Ovary (tissue), 9 donors: Measurements from ENCODE around the gene LRRC61. TPM values are rescaled to one million over a fixed set of nuclear protein-coding genes. Genes with fewer than 3 reads are reported as not detected.
A peak's percentile ranks its signal among the peaks of the same experiment; 100 is the strongest.
"Not testable (repeated sequence)": the region's sequence is repeated elsewhere in the genome, so short reads cannot be mapped to it uniquely, and the experiment has no call there.

Experiments used
- DNase-seq, 5 donors: peaks; one replicate each; pipeline ENCODE4 v3.0.0-alpha.2; 2019 to 2020
- H3K27ac ChIP-seq, 2 donors: fragments of 200-600 bp; one replicate each; pipeline versions ENCODE4 v1.5.1 to v1.8.0; 2019 to 2022
- H3K27me3 ChIP-seq: fragments of 200-600 bp; one replicate; pipeline ENCODE4 v1.8.0; 2022
- H3K36me3 ChIP-seq: fragments of 200-600 bp; sonication (generic); one replicate; pipeline ENCODE4 v1.5.1; 2019
- H3K4me1 ChIP-seq: one replicate; pipeline ENCODE4 v1.8.1; 2013; ENCODE audit warnings: mild to moderate bottlenecking, moderate library complexity; ENCODE audit not compliant: insufficient read depth
- H3K4me3 ChIP-seq: fragments of 200-600 bp; sonication (generic); one replicate; pipeline ENCODE4 v1.5.1; 2017
- H3K9me3 ChIP-seq, 2 donors: fragments of 200-600 bp in 1 of 2; sonication (generic) in 1 of 2; one replicate each; pipeline versions ENCODE4 v1.5.1 to v1.8.1; 2013 to 2019; ENCODE audit warnings: mild to moderate bottlenecking in 1 of 2, moderate library complexity in 1 of 2
- CTCF ChIP-seq, 3 donors: fragments of 450-650 bp in 2 of 3; fragments of 200-600 bp in 1 of 3; IDR thresholded peaks; one replicate each; pipeline versions ENCODE4 v1.5.1 to v1.8.0; 2016 to 2022; ENCODE audit warnings: antibody characterized with exemption in 3 of 3, mild to moderate bottlenecking in 1 of 3
- EP300 ChIP-seq: sonication (generic); formaldehyde crosslinking; IDR thresholded peaks from one replicate; pipeline ENCODE4 v1.6.1; 2017; ENCODE audit warnings: antibody characterized with exemption
- POLR2A ChIP-seq: fragments of 450-650 bp; IDR thresholded peaks from one replicate; pipeline ENCODE4 v1.6.1; 2017; ENCODE audit warnings: antibody characterized with exemption, mild to moderate bottlenecking, moderate library complexity
- WGBS, 3 donors: extraction: QIAGEN DNeasy Blood & Tissue Kit in 1 of 3; methylation state at CpG; one replicate each; pipeline versions ENCODE4 v1.1.5 to v1.1.7; 2013 to 2017; 5-methylcytosine and 5-hydroxymethylcytosine counted together
- intact Hi-C, 4 donors: fragments of 100-400 bp; cut with DNase I; formaldehyde crosslinking; loops; one replicate each; pipeline versions ENCODE4 v1.11.0 to v1.15.1; 2022 to 2023
- polyA plus RNA-seq, 2 donors: library from polyadenylated mRNA; stranded (reverse); fragments of 200-250 nt in 1 of 2; fragments of 350-450 nt in 1 of 2; fragmentation: Illumina TruSeq in 1 of 2; extraction: RNeasy Lipid Tissue Mini Kit (QIAGEN cat#74804) in 1 of 2; gene quantifications; one replicate each; pipeline ENCODE4 v1.2.3, GENCODE V29; 2013 to 2014
- total RNA-seq, 7 donors: library from RNA; depleted of rRNA in 2 of 7; stranded (reverse); fragments of >200 nt in 2 of 7; fragmentation: NEBNext Ultra II Directional in 3 of 7; extraction: Animal tissue kit (Norgen Biotek cat#: 25700) in 3 of 7; gene quantifications; one replicate each; pipeline versions ENCODE4 v1.1.0 to v1.2.4, GENCODE V29; 2016 to 2023
- donor health status: DM: no; HTN: no; CAD: no; lungs with moderate emphysema.
- donor health status: DM: no; HTN: no; CAD: no.
- donor health status: Bipolar disorder and iron deficiency.
- donor health status: DM: yes; HTN: yes; CAD: no.
- donor health status: DM: no; HTN: no; CAD: no.
- donor health status: DM: yes; HTN: yes; CAD: no.

The LRRC61 gene
- total and polyA plus RNA-seq, 9 donors, result 3.0 to 34.9 (median 25.2) TPM

GRCh38 chr7:150314639-150315239 lies 8.4 kb upstream of the LRRC61 start:
- intact Hi-C loops, result no loop called here
- no peaks in the 10 kb centered on the region for H3K36me3 ChIP-seq
- H3K4me3 ChIP-seq, result no peak overlapping the region
- H3K27ac ChIP-seq, result no peak overlapping the region
- WGBS, 3 donors, result 94 to 96% (median 95%) methylated on average over 5 of the region's 5 CpGs
- no peaks in the 10 kb centered on the region for H3K9me3 ChIP-seq
- DNase-seq, result no peak
- H3K27me3 ChIP-seq, result no peaks in the 10 kb centered on the region
- no peaks in the 10 kb centered on the region for H3K4me1 ChIP-seq
- no peak for TF ChIP-seq POLR2A
- TF ChIP-seq CTCF (IDR thresholded peaks at IDR 0.05), result no peak
- no peak for TF ChIP-seq EP300

- intact Hi-C loops, H3K27me3 ChIP-seq, H3K4me1 ChIP-seq, H3K9me3 ChIP-seq, H3K27ac ChIP-seq, H3K4me3 ChIP-seq, DNase-seq, H3K36me3 ChIP-seq: not testable (repeated sequence)
- WGBS, 3 donors, result 84 to 91% (median 91%) methylated on average over 6 of the region's 6 CpGs
Measured at GRCh38 chr7:150316987-150317386, 6.2 kb upstream of the LRRC61 start.

- Histone ChIP-seq H3K4me3 (no peak overlapping the region), H3K27ac (no peak overlapping the region), H3K9me3 (no peaks in the 10 kb centered on the region), H3K36me3 (no peaks in the 10 kb centered on the region), H3K4me1 (peaks cover 7% of the 10 kb centered on the region), H3K27me3 (no peaks in the 10 kb centered on the region)
- WGBS, 3 donors, result 8 to 25% (median 13%) methylated on average over 7 of the region's 7 CpGs
- no peak for TF ChIP-seq EP300
- no peak for TF ChIP-seq POLR2A
- no peak for TF ChIP-seq CTCF (IDR thresholded peaks at IDR 0.05)
- DNase-seq, result no peak
- intact Hi-C loops, result no loop called here
Measured at GRCh38 chr7:150317748-150318444, 5.3 kb upstream of the LRRC61 start.

GRCh38 chr7:150321788-150322113 lies 1.4 kb upstream of the LRRC61 start:
- 91 to 95% (median 93%) methylated on average over 3 of the region's 3 CpGs for WGBS, 3 donors
- no peak for TF ChIP-seq POLR2A
- TF ChIP-seq CTCF (IDR thresholded peaks at IDR 0.05), result no peak
- TF ChIP-seq EP300, result no peak
- Histone ChIP-seq H3K4me1 (peaks cover 10% of the 10 kb centered on the region), H3K36me3 (no peaks in the 10 kb centered on the region), H3K27me3 (no peaks in the 10 kb centered on the region), H3K9me3 (no peaks in the 10 kb centered on the region), H3K4me3 (no peak overlapping the region), H3K27ac (no peak overlapping the region)
- intact Hi-C loops, result no loop called here
- no peak for DNase-seq

GRCh38 chr7:150322114-150322832 lies 882 bp upstream of the LRRC61 start:
- H3K27me3 ChIP-seq, result no peaks in the 10 kb centered on the region
- H3K9me3 ChIP-seq, result no peaks in the 10 kb centered on the region
- WGBS, 3 donors, result 64 to 79% (median 78%) methylated on average over 4 of the region's 4 CpGs
- H3K4me3 ChIP-seq, result peak overlapping the region; percentile 74
- no peak for TF ChIP-seq EP300
- TF ChIP-seq POLR2A, result no peak
- no peak for TF ChIP-seq CTCF (IDR thresholded peaks at IDR 0.05)
- H3K36me3 ChIP-seq, result no peaks in the 10 kb centered on the region
- H3K4me1 ChIP-seq, result peaks cover 10% of the 10 kb centered on the region
- H3K27ac ChIP-seq, result peak overlapping the region in 1 of 2 donors; percentile 90
- no peak for DNase-seq
- intact Hi-C loops, result no loop called here
